ENCODE measurements around the gene FANCI. TPM values are rescaled to one million over a fixed set of nuclear protein-coding genes. Genes with fewer than 3 reads are reported as not detected.
"Not testable (repeated sequence)": the region's sequence is repeated elsewhere in the genome, so short reads cannot be mapped to it uniquely, and the experiment has no call there.

The FANCI gene
- total RNA-seq, 1 donor from 2014 or later = 28.6 TPM

DNA sequence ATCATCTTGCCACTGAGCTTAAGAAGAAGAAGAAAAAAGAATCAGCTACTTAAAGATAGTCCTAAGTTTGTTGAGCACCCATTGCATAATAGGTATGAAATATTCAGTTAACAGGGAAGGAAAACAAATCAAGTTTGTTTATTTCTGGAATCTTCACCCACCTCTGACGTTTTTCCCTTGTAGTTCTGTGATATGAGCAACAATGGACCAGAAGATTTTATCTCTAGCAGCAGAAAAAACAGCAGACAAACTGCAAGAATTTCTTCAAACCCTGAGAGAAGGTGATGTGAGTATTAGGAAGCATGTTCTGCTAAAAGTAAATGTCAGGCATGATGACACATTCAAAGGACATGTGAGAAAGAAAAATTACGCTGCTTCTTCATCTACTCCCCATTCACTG lies 3.7 kb downstream of the FANCI start:
- Mint-ChIP-seq H3K4me1 (ENCODE audit: unreplicated experiment) (peaks cover 17% of the 10 kb centered on the region), H3K27ac (ENCODE audit: unreplicated experiment) (no peak overlapping the region), H3K9me3 (ENCODE audit: unreplicated experiment) (no peaks in the 10 kb centered on the region), H3K27me3 (ENCODE audit: unreplicated experiment) (peaks cover 10% of the 10 kb centered on the region), H3K4me3 (ENCODE audit: unreplicated experiment) (no peak overlapping the region), H3K36me3 (ENCODE audit: low read depth, unreplicated experiment) (peaks cover 9% of the 10 kb centered on the region)
- no peak for DNase-seq (ENCODE audit: low spot score)
- TF ChIP-seq, protein P1, sequence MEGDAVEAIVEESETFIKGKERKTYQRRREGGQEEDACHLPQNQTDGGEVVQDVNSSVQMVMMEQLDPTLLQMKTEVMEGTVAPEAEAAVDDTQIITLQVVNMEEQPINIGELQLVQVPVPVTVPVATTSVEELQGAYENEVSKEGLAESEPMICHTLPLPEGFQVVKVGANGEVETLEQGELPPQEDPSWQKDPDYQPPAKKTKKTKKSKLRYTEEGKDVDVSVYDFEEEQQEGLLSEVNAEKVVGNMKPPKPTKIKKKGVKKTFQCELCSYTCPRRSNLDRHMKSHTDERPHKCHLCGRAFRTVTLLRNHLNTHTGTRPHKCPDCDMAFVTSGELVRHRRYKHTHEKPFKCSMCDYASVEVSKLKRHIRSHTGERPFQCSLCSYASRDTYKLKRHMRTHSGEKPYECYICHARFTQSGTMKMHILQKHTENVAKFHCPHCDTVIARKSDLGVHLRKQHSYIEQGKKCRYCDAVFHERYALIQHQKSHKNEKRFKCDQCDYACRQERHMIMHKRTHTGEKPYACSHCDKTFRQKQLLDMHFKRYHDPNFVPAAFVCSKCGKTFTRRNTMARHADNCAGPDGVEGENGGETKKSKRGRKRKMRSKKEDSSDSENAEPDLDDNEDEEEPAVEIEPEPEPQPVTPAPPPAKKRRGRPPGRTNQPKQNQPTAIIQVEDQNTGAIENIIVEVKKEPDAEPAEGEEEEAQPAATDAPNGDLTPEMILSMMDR (IDR thresholded peaks at IDR 0.05; ENCODE audit: unreplicated experiment) = no peak

DNA sequence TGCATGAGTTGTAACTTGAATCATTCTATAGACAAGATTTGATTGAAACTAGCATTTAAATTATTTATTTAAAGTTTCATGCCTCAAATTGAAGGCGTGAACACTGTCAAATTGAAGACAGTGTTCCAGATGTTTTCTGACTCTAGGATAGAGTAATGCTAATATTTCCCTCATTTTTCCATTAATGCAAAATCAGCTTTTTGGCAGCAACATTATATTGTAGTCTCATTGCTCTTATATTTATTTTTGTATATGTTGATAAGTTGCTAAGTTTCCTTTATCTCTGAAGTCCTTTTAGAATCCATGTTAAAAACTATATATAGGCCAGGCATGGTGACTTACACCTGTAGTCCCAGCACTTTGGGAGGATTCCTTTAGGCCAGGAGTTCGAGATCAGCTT lies 4.8 kb downstream of the FANCI start:
- H3K4me3 Mint-ChIP-seq (ENCODE audit: unreplicated experiment) = no peak overlapping the region
- H3K36me3 Mint-ChIP-seq (ENCODE audit: low read depth, unreplicated experiment) = peaks cover 9% of the 10 kb centered on the region
- H3K27me3 Mint-ChIP-seq (ENCODE audit: unreplicated experiment) = peaks cover 4% of the 10 kb centered on the region
- H3K4me1 Mint-ChIP-seq (ENCODE audit: unreplicated experiment) = peaks cover 11% of the 10 kb centered on the region
- TF ChIP-seq, protein P1 (IDR thresholded peaks at IDR 0.05; ENCODE audit: unreplicated experiment) = no peak
- no peak overlapping the region for H3K27ac Mint-ChIP-seq (ENCODE audit: unreplicated experiment)
- no peaks in the 10 kb centered on the region for H3K9me3 Mint-ChIP-seq (ENCODE audit: unreplicated experiment)
- DNase-seq (ENCODE audit: low spot score) = no peak

DNA sequence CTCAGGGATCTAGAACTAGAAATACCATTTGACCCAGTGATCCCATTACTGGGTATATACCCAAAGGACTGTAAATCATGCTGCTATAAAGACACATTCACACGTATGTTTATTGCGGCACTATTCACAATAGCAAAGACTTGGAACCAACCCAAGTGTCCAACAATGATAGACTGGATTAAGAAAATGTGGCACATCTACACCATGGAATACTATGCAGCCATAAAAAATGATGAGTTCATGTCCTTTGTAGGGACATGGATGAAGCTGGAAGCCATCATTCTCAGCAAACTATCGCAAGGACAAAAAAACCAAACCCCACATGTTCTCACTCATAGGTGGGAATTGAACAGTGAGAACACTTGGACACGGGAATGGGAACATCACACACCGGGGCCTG lies 6.4 kb downstream of the FANCI start:
- not testable (repeated sequence) for H3K36me3 Mint-ChIP-seq (ENCODE audit: low read depth, unreplicated experiment); H3K4me1 Mint-ChIP-seq (ENCODE audit: unreplicated experiment); H3K4me3 Mint-ChIP-seq (ENCODE audit: unreplicated experiment); DNase-seq (ENCODE audit: low spot score); H3K9me3 Mint-ChIP-seq (ENCODE audit: unreplicated experiment); H3K27ac Mint-ChIP-seq (ENCODE audit: unreplicated experiment); H3K27me3 Mint-ChIP-seq (ENCODE audit: unreplicated experiment)

GRCh38 chr15:89277281-89277680 lies 33.5 kb downstream of the FANCI start:
- not testable (repeated sequence) for H3K4me3 Mint-ChIP-seq (ENCODE audit: unreplicated experiment); H3K27ac Mint-ChIP-seq (ENCODE audit: unreplicated experiment); DNase-seq (ENCODE audit: low spot score); H3K27me3 Mint-ChIP-seq (ENCODE audit: unreplicated experiment); H3K9me3 Mint-ChIP-seq (ENCODE audit: unreplicated experiment); H3K36me3 Mint-ChIP-seq (ENCODE audit: low read depth, unreplicated experiment); H3K4me1 Mint-ChIP-seq (ENCODE audit: unreplicated experiment)

DNA sequence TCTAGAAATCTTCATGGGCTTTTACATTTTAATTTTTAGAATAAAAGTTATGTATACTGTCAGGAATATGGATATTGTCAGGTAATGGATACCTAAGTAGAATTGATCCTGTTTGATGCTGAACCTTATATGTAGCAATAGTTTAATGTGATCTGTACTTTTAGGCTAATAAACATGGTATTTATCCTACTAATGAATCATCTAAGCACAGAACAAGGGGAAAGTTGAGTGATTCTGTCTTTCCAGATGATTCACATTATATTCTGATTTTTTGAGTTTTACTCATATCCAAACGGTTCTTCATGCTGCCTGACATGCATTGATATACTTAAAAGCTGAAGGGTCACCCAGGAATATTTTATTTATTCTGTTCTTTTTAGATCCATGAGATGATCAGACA lies 34.5 kb downstream of the FANCI start:
- no peaks in the 10 kb centered on the region for H3K27me3 Mint-ChIP-seq (ENCODE audit: unreplicated experiment)
- H3K4me1 Mint-ChIP-seq (ENCODE audit: unreplicated experiment) = no peaks in the 10 kb centered on the region
- no peak overlapping the region for H3K4me3 Mint-ChIP-seq (ENCODE audit: unreplicated experiment)
- TF ChIP-seq, protein P1 (IDR thresholded peaks at IDR 0.05; ENCODE audit: unreplicated experiment) = no peak
- no peaks in the 10 kb centered on the region for H3K36me3 Mint-ChIP-seq (ENCODE audit: low read depth, unreplicated experiment)
- no peak for DNase-seq (ENCODE audit: low spot score)
- H3K27ac Mint-ChIP-seq (ENCODE audit: unreplicated experiment) = no peak overlapping the region
- H3K9me3 Mint-ChIP-seq (ENCODE audit: unreplicated experiment) = no peaks in the 10 kb centered on the region

GRCh38 chr15:89282631-89283030 lies 38.9 kb downstream of the FANCI start:
- Mint-ChIP-seq H3K9me3 (ENCODE audit: unreplicated experiment) (no peaks in the 10 kb centered on the region), H3K4me3 (ENCODE audit: unreplicated experiment) (no peak overlapping the region), H3K27me3 (ENCODE audit: unreplicated experiment) (no peaks in the 10 kb centered on the region), H3K27ac (ENCODE audit: unreplicated experiment) (no peak overlapping the region), H3K36me3 (ENCODE audit: low read depth, unreplicated experiment) (peaks cover 13% of the 10 kb centered on the region), H3K4me1 (ENCODE audit: unreplicated experiment) (no peaks in the 10 kb centered on the region)
- TF ChIP-seq, protein P1 (IDR thresholded peaks at IDR 0.05; ENCODE audit: unreplicated experiment) = no peak
- no peak for DNase-seq (ENCODE audit: low spot score)
